Natural killer cell (primary cell): Measurements from ENCODE around the gene DIAPH1. TPM values are rescaled to one million over a fixed set of nuclear protein-coding genes. Genes with fewer than 3 reads are reported as not detected.

Experiments used
- ATAC-seq, 3 donors: fragments of 150-1000 bp in 2 of 3; fragments of 200-7000 bp in 1 of 3; cut with Tn5 transposase; 1 replicate in 1 of 3; 2 replicates in 2 of 3; pipeline ENCODE4 v1.10.0; 2021; ENCODE audit warnings: mild to moderate bottlenecking in 2 of 3, moderate library complexity in 2 of 3
- DNase-seq, 2 donors: peaks; one replicate each; pipeline versions ENCODE4 v3.0.0 to v3.0.0-alpha.2; 2013 to 2021; ENCODE audit warnings: mixed read lengths in 1 of 2
- H3K27ac ChIP-seq: one replicate; pipeline ENCODE4 v1.5.1; 2013; ENCODE audit warnings: mild to moderate bottlenecking, low read length
- H3K27me3 ChIP-seq: one replicate; pipeline ENCODE4 v1.6.1; 2013; ENCODE audit warnings: low read length; ENCODE audit not compliant: control insufficient read depth, insufficient read depth
- H3K36me3 ChIP-seq: one replicate; pipeline ENCODE4 v1.6.1; 2013; ENCODE audit warnings: low read length; ENCODE audit not compliant: control insufficient read depth, insufficient read depth
- H3K4me1 ChIP-seq: one replicate; pipeline ENCODE4 v1.6.1; 2013; ENCODE audit warnings: low read length; ENCODE audit not compliant: control insufficient read depth, insufficient read depth
- H3K4me3 ChIP-seq: one replicate; pipeline ENCODE4 v1.5.1; 2013; ENCODE audit warnings: low read length
- H3K9me3 ChIP-seq: one replicate; pipeline ENCODE4 v1.6.1; 2013; ENCODE audit warnings: low read length; ENCODE audit not compliant: control insufficient read depth, insufficient read depth
- H3K27ac Mint-ChIP-seq, 2 donors: one replicate each; pipeline ENCODE4 v1.8.0; 2022; ENCODE audit warnings: mild to moderate bottlenecking in 2 of 2, mixed read lengths in 2 of 2, moderate library complexity in 1 of 2
- H3K27me3 Mint-ChIP-seq, 2 donors: one replicate each; pipeline ENCODE4 v1.8.0; 2022; ENCODE audit warnings: low read depth in 2 of 2, mixed read lengths in 2 of 2
- H3K36me3 Mint-ChIP-seq: one replicate; pipeline ENCODE4 v1.8.0; 2022; ENCODE audit warnings: mixed read lengths
- H3K4me1 Mint-ChIP-seq, 2 donors: one replicate each; pipeline ENCODE4 v1.8.0; 2022; ENCODE audit warnings: mixed read lengths in 2 of 2
- H3K4me3 Mint-ChIP-seq: one replicate; pipeline ENCODE4 v1.8.0; 2022; ENCODE audit warnings: mild to moderate bottlenecking, moderate library complexity, mixed read lengths
- H3K9me3 Mint-ChIP-seq, 2 donors: one replicate each; pipeline ENCODE4 v1.8.0; 2022; ENCODE audit warnings: mixed read lengths in 2 of 2
- WGBS: methylation state at CpG from one replicate; pipeline ENCODE4 v1.1.7; 2013; ENCODE audit warnings: missing lambda C conversion rate; ENCODE audit not compliant: insufficient coverage; 5-methylcytosine and 5-hydroxymethylcytosine counted together
- intact Hi-C: fragments of 100-400 bp; cut with micrococcal nuclease; formaldehyde crosslinking; loops from one replicate; pipeline ENCODE4 v1.14.2; 2022
- total RNA-seq, 4 donors: library from RNA; stranded (reverse); fragments of 120-200 nt in 1 of 4; gene quantifications; one replicate each; pipeline versions ENCODE4 v1.2.3 to v1.2.4, GENCODE V29; 2013 to 2022
- TF ChIP-seq, protein P1 (sequence below): fragments of 200-600 bp; IDR thresholded peaks from one replicate; pipeline ENCODE4 v1.8.0; 2022; ENCODE audit warnings: antibody characterized with exemption

The DIAPH1 gene
- total RNA-seq, 3 donors from 2014 or later (not counting 1 experiment from before 2014, with no cell fraction given), result 410 to 456 (median 419) TPM

- Histone ChIP-seq H3K9me3 (no peaks in the 10 kb centered on the region), H3K4me3 (no peak overlapping the region), H3K4me1 (peaks cover 17% of the 10 kb centered on the region), H3K27ac (no peak overlapping the region), H3K36me3 (no peaks in the 10 kb centered on the region), H3K27me3 (peaks cover 28% of the 10 kb centered on the region)
- no peak overlapping the region for H3K27ac Mint-ChIP-seq
- WGBS, result 26% methylated on average over 24 of the region's 24 CpGs
- TF ChIP-seq, protein P1, sequence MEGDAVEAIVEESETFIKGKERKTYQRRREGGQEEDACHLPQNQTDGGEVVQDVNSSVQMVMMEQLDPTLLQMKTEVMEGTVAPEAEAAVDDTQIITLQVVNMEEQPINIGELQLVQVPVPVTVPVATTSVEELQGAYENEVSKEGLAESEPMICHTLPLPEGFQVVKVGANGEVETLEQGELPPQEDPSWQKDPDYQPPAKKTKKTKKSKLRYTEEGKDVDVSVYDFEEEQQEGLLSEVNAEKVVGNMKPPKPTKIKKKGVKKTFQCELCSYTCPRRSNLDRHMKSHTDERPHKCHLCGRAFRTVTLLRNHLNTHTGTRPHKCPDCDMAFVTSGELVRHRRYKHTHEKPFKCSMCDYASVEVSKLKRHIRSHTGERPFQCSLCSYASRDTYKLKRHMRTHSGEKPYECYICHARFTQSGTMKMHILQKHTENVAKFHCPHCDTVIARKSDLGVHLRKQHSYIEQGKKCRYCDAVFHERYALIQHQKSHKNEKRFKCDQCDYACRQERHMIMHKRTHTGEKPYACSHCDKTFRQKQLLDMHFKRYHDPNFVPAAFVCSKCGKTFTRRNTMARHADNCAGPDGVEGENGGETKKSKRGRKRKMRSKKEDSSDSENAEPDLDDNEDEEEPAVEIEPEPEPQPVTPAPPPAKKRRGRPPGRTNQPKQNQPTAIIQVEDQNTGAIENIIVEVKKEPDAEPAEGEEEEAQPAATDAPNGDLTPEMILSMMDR, result no peak
- intact Hi-C loops, result no loop called here
- ATAC-seq (no peak), DNase-seq (no peak)
- peaks cover 55% of the 10 kb centered on the region in 2 donors for H3K27me3 Mint-ChIP-seq
- H3K9me3 Mint-ChIP-seq, result no peaks in the 10 kb centered on the region
- peaks cover 19 to 22% of the 10 kb centered on the region in 2 donors for H3K4me1 Mint-ChIP-seq
- H3K36me3 Mint-ChIP-seq, result no peaks in the 10 kb centered on the region
- H3K4me3 Mint-ChIP-seq, result peak overlapping the region; percentile 58
Measured at GRCh38 chr5:141477044-141477575, 141.7 kb downstream of the DIAPH1 start.

- Histone ChIP-seq H3K4me3 (peak overlapping the region; percentile 31), H3K27me3 (peaks cover 28% of the 10 kb centered on the region), H3K36me3 (no peaks in the 10 kb centered on the region), H3K9me3 (no peaks in the 10 kb centered on the region), H3K4me1 (peaks cover 17% of the 10 kb centered on the region), H3K27ac (no peak overlapping the region)
- DNase-seq, result no peak
- peak in 1 of 3 donors; percentile 29 for ATAC-seq
- H3K36me3 Mint-ChIP-seq, result no peaks in the 10 kb centered on the region
- TF ChIP-seq, protein P1, result no peak
- intact Hi-C loops, result no loop called here
- peaks cover 53 to 58% of the 10 kb centered on the region in 2 donors for H3K27me3 Mint-ChIP-seq
- H3K4me1 Mint-ChIP-seq, result peaks cover 19 to 22% of the 10 kb centered on the region in 2 donors
- H3K4me3 Mint-ChIP-seq, result peak overlapping the region; percentile 89
- H3K9me3 Mint-ChIP-seq, result no peaks in the 10 kb centered on the region
- H3K27ac Mint-ChIP-seq, result no peak overlapping the region
- 3% methylated on average over 58 of the region's 58 CpGs for WGBS
Measured at GRCh38 chr5:141476132-141476911, 142.5 kb downstream of the DIAPH1 start.

DNA sequence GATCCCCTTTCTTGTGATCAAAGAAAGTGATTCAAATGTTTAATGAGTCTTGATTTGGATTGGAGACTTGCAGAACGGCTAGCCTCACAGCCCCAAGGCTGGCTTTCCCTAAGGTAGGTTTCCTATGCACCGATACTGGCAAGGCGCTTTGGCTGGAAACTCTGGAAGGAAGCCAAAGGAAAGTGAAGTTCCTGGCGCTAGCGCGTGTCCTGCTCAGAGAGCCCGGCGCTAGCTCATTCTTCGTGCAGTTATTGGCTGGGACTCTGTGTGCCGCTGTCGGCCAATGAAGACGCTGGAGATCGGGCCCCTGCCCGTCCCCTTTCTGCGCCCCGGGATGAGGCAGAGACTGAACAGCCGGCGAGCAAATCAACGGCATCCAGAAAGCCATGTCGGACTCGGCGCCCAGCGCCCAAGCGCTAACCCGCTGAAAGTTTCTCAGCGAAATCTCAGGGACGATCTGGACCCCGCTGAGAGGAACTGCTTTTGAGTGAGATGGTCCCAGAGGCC is 143.1 kb downstream of the DIAPH1 start, which contains the start of gene PCDHGC3:
Gene PCDHGC3, plus strand, starts transcription at position 342 of the 507 bp plus-strand sequence. Its CDS starts 151 bp downstream, at position 493.
- H3K9me3 Mint-ChIP-seq, result no peaks in the 10 kb centered on the region
- H3K27ac Mint-ChIP-seq, result no peak within 1 kb of the TSS
- no peaks in the 10 kb centered on the region for H3K36me3 ChIP-seq
- ATAC-seq (peak in 2 of 3 donors; percentile 54 to 85), DNase-seq (peak in 1 of 2 donors; percentile 36)
- peaks cover 48 to 57% of the 10 kb centered on the region in 2 donors for H3K27me3 Mint-ChIP-seq
- peak within 1 kb of the TSS; percentile 89 for H3K4me3 Mint-ChIP-seq
- peaks cover 28% of the 10 kb centered on the region for H3K27me3 ChIP-seq
- no peaks in the 10 kb centered on the region for H3K36me3 Mint-ChIP-seq
- peak within 1 kb of the TSS; percentile 31 for H3K4me3 ChIP-seq
- TF ChIP-seq, protein P1, result no peak
- peaks cover 17% of the 10 kb centered on the region for H3K4me1 ChIP-seq
- peaks cover 19 to 22% of the 10 kb centered on the region in 2 donors for H3K4me1 Mint-ChIP-seq
- no peak within 1 kb of the TSS for H3K27ac ChIP-seq
- 1% methylated on average over 28 of the region's 28 CpGs for WGBS
- no peaks in the 10 kb centered on the region for H3K9me3 ChIP-seq
- intact Hi-C loops, result no loop called here
